SK-N-SH (cell line): Measurements from ENCODE around the gene CRACR2A. TPM values are rescaled to one million over a fixed set of nuclear protein-coding genes. Genes with fewer than 3 reads are reported as not detected.

Experiments
- CTCF ChIA-PET: fragments of 300-600, 350-600 bp; formaldehyde crosslinking; extraction: SDS; loops from one replicate; lab custom pipeline; 2021; lab: Yijun Ruan, JAX
- POLR2A ChIA-PET: fragments of 350-600 bp; sonication (Branson Sonifier 250); formaldehyde crosslinking; extraction: SDS; loops from one replicate; lab custom pipeline; 2020; ENCODE audit warnings: antibody characterized with exemption, inconsistent platforms; lab: Yijun Ruan, JAX
- DNase-seq: peaks from one replicate; pipeline ENCODE4 v3.0.0; 2012
- H2AFZ ChIP-seq: fragments of 200-600 bp; sonication (generic); 2 replicates; pipeline ENCODE4 v1.8.1; 2016; ENCODE audit warnings: antibody characterized with exemption, mild to moderate bottlenecking, low read depth
- H3F3A ChIP-seq: fragments of 200-600 bp; sonication (generic); replicated peaks from 2 replicates; pipeline ENCODE3; 2016; ENCODE audit warnings: antibody characterized with exemption, mild to moderate bottlenecking; ENCODE audit not compliant: insufficient read depth
- H3K27ac ChIP-seq, 2 experiments: fragments of 200-500 bp in 1 of 2; fragments of 200-600 bp in 1 of 2; sonication (Bioruptor generic) in 1 of 2; sonication (generic), shearing (Covaris generic) in 1 of 2; 2 replicates each; pipeline versions ENCODE4 v1.5.1 to v1.6.1; 2014 to 2016; ENCODE audit warnings: low read depth in 2 of 2, inconsistent platforms in 1 of 2, low read length in 1 of 2, mild to moderate bottlenecking in 1 of 2, mixed read lengths in 1 of 2
- H3K27me3 ChIP-seq: fragments of 200-600 bp; sonication (generic), shearing (Covaris generic); 2 replicates; pipeline ENCODE4 v1.6.1; 2016; ENCODE audit warnings: mixed run types; ENCODE audit not compliant: insufficient read depth
- H3K36me3 ChIP-seq, 2 experiments: fragments of 200-500 bp in 1 of 2; fragments of 200-600 bp in 1 of 2; sonication (Bioruptor generic) in 1 of 2; sonication (generic) in 1 of 2; replicated peaks in 1 of 2; 2 replicates each; pipeline versions ENCODE3 to v1.5.1; 2014 to 2016; ENCODE audit warnings: low read length in 1 of 2, mild to moderate bottlenecking in 1 of 2; ENCODE audit not compliant: insufficient read depth in 2 of 2, control insufficient read depth in 1 of 2
- H3K4me1 ChIP-seq, 2 experiments: fragments of 200-500 bp in 1 of 2; fragments of 200-600 bp in 1 of 2; sonication (Bioruptor generic) in 1 of 2; sonication (generic), shearing (Covaris generic) in 1 of 2; 2 replicates each; pipeline versions ENCODE4 v1.5.1 to v1.6.1; 2014 to 2016; ENCODE audit warnings: low read depth in 1 of 2, low read length in 1 of 2, mixed run types in 1 of 2; ENCODE audit not compliant: insufficient read depth in 2 of 2, control insufficient read depth in 1 of 2
- H3K4me2 ChIP-seq: fragments of 200-600 bp; sonication (generic), shearing (Covaris generic); 2 replicates; pipeline ENCODE4 v1.6.1; 2017; ENCODE audit warnings: mixed run types
- H3K4me3 ChIP-seq, 2 experiments: fragments of 200-500 bp in 1 of 2; fragments of 200-600 bp in 1 of 2; sonication (Bioruptor generic) in 1 of 2; sonication (generic), shearing (Covaris generic) in 1 of 2; 2 replicates each; pipeline versions ENCODE4 v1.5.1 to v1.8.1; 2014 to 2016; ENCODE audit warnings: low read depth in 2 of 2, inconsistent platforms in 1 of 2, low read length in 1 of 2, mild to moderate bottlenecking in 1 of 2, mixed read lengths in 1 of 2, moderate library complexity in 1 of 2
- H3K79me2 ChIP-seq: fragments of 200-600 bp; sonication (generic); 2 replicates; pipeline ENCODE4 v1.8.1; 2017; ENCODE audit warnings: mild to moderate bottlenecking; ENCODE audit not compliant: insufficient read depth
- H3K9ac ChIP-seq: fragments of 200-600 bp; sonication (generic); 2 replicates; pipeline ENCODE4 v1.6.1; 2017; ENCODE audit warnings: mixed run types
- H3K9me2 ChIP-seq: fragments of 200-600 bp; sonication (generic); 2 replicates; pipeline ENCODE4 v1.6.1; 2017; ENCODE audit warnings: mixed run types
- H3K9me3 ChIP-seq: fragments of 200-600 bp; sonication (generic); 2 replicates; pipeline ENCODE4 v1.6.1; 2017; ENCODE audit warnings: mixed run types, mild to moderate bottlenecking, moderate library complexity
- H4K20me1 ChIP-seq: fragments of 200-600 bp; sonication (generic); 2 replicates; pipeline ENCODE4 v1.6.1; 2017; ENCODE audit warnings: mild to moderate bottlenecking, mixed run types; ENCODE audit not compliant: insufficient read depth
- CHD2 ChIP-seq: fragments of 150-350 bp; IDR thresholded peaks from 2 replicates; pipeline ENCODE4 v1.6.1; 2018; ENCODE audit warnings: low read length; ENCODE audit not compliant: partially characterized antibody
- CTCF ChIP-seq: fragments of 200-600 bp; sonication (generic); IDR thresholded peaks from 2 replicates; pipeline ENCODE4 v1.6.1; 2017; ENCODE audit warnings: antibody characterized with exemption, mild to moderate bottlenecking, moderate library complexity
- FOXJ3 ChIP-seq: sonication (generic); formaldehyde crosslinking; IDR thresholded peaks from 2 replicates; pipeline ENCODE4 v1.5.1; 2020; ENCODE audit warnings: mild to moderate bottlenecking, missing genetic modification reagents
- FOXM1 ChIP-seq: IDR thresholded peaks from 2 replicates; pipeline ENCODE4 v1.4.0; 2012; ENCODE audit warnings: low read depth, mild to moderate bottlenecking
- GABPA ChIP-seq: IDR thresholded peaks from 2 replicates; pipeline ENCODE4 v1.4.0; 2012; ENCODE audit warnings: low read depth, mild to moderate bottlenecking
- GATA2 ChIP-seq: sonication (generic); formaldehyde crosslinking; IDR thresholded peaks from 2 replicates; pipeline ENCODE4 v1.5.0; 2020; ENCODE audit warnings: mild to moderate bottlenecking, missing genetic modification reagents
- IRF3 ChIP-seq: fragments of 150-350 bp; IDR thresholded peaks from 2 replicates; pipeline ENCODE4 v1.6.1; 2016; ENCODE audit warnings: mild to moderate bottlenecking, low read depth, low read length
- JUND ChIP-seq: IDR thresholded peaks from 2 replicates; pipeline ENCODE4 v1.4.0; 2012
- MAX ChIP-seq: IDR thresholded peaks from 2 replicates; pipeline ENCODE4 v1.4.0; 2012; ENCODE audit warnings: low read depth
- MEF2A ChIP-seq: IDR thresholded peaks from 2 replicates; pipeline ENCODE4 v1.4.0; 2012; ENCODE audit warnings: low read depth, borderline replicate concordance
- MXI1 ChIP-seq: IDR thresholded peaks from 2 replicates; pipeline ENCODE4 v1.6.1; 2012; ENCODE audit warnings: mild to moderate bottlenecking, low read depth, low read length, improper control_type of control experiment
- NFIC ChIP-seq: IDR thresholded peaks from 2 replicates; pipeline ENCODE4 v1.4.0; 2012; ENCODE audit warnings: borderline replicate concordance
- POLR2AphosphoS5 ChIP-seq: IDR thresholded peaks from 2 replicates; pipeline ENCODE4 v1.6.1; 2012; ENCODE audit warnings: low read depth, low read length
- RCOR1 ChIP-seq: fragments of 150-350 bp; IDR thresholded peaks from 2 replicates; pipeline ENCODE4 v1.6.1; 2017; ENCODE audit warnings: antibody characterized with exemption, low read length
- REST ChIP-seq: IDR thresholded peaks from 2 replicates; pipeline ENCODE4 v1.6.1; 2012; ENCODE audit warnings: mild to moderate bottlenecking, low read depth, low read length, moderate library complexity
- SIN3A ChIP-seq: IDR thresholded peaks from 2 replicates; pipeline ENCODE4 v1.6.1; 2012; ENCODE audit warnings: low read depth, mild to moderate bottlenecking, low read length, moderate library complexity, borderline replicate concordance
- SMC3 ChIP-seq: IDR thresholded peaks from 2 replicates; pipeline ENCODE4 v1.6.1; 2012; ENCODE audit warnings: low read depth, low read length, improper control_type of control experiment
- TCF12 ChIP-seq: IDR thresholded peaks from 2 replicates; pipeline ENCODE4 v1.4.0; 2012
- USF1 ChIP-seq: IDR thresholded peaks from 2 replicates; pipeline ENCODE4 v1.4.0; 2012; ENCODE audit warnings: low read depth, borderline replicate concordance
- WGBS: methylation state at CpG from one replicate; pipeline ENCODE4 v1.1.6; 2017; ENCODE audit warnings: low lambda C conversion rate; 5-methylcytosine and 5-hydroxymethylcytosine counted together
- polyA plus RNA-seq, 3 experiments: library from polyadenylated mRNA; depleted of rRNA; stranded (reverse); fragments of >200 nt; gene quantifications; 2 replicates each; pipeline ENCODE4 v1.2.3, GENCODE V29; 2012

The CRACR2A gene
- polyA plus RNA-seq, 1 of the 3 experiments (the other 2 are of a cell fraction): 0.12 TPM

GRCh38 chr12:3607821-3608220, 145.1 kb downstream of the CRACR2A start (continued):
- TF ChIP-seq SMC3 (no peak), POLR2AphosphoS5 (no peak), RCOR1 (no peak)

- DNase-seq: no peak
- Histone ChIP-seq H3K36me3 (no peaks in the 10 kb centered on the region), H3K27me3 (peaks cover 21% of the 10 kb centered on the region), H3K9me3 (no peaks in the 10 kb centered on the region), H3K9me2 (no peaks in the 10 kb centered on the region), H4K20me1 (no peaks in the 10 kb centered on the region), H3K79me2 (no peaks in the 10 kb centered on the region), H3K4me2 (no peak overlapping the region), H3K4me3 (no peak overlapping the region), H3F3A (no peaks in the 10 kb centered on the region), H2AFZ (no peak overlapping the region), H3K9ac (no peak overlapping the region)
- POLR2A ChIA-PET: no interaction called here
- 58% methylated on average over 9 of the region's 9 CpGs for WGBS
- CTCF ChIA-PET: interaction anchor here (1.2 to 4.6 kb wide), 2 partner anchors 170 to 307 kb away, joined by 5 to 19 read pairs; no protein-coding TSS in a partner anchor
- TF ChIP-seq SIN3A (no peak), JUND (no peak), TCF12 (no peak), FOXJ3 (CRISPR knock-in tag) (no peak), GABPA (no peak), GATA2 (CRISPR knock-in tag) (no peak), MEF2A (no peak), CHD2 (no peak)
- TF ChIP-seq, all 33 proteins: peak for 0
- Histone ChIP-seq H3K27ac (no peak overlapping the region), H3K4me1 (peaks cover 0 to 34% of the 10 kb centered on the region in 2 experiments; a peak in 2 of 4 replicates)
Observed at GRCh38 chr12:3607039-3607720, 145.7 kb downstream of the CRACR2A start.

- no peak for DNase-seq
- no peaks in the 10 kb centered on the region for H3F3A ChIP-seq
- H3K4me3 ChIP-seq: no peak overlapping the region
- no peaks in the 10 kb centered on the region for H3K9me3 ChIP-seq
- no peak overlapping the region for H3K9ac ChIP-seq
- H3K36me3 ChIP-seq: no peaks in the 10 kb centered on the region
- H3K9me2 ChIP-seq: no peaks in the 10 kb centered on the region
- peaks cover 21% of the 10 kb centered on the region for H3K27me3 ChIP-seq
- H3K4me1 ChIP-seq: peaks cover 0 to 40% of the 10 kb centered on the region in 2 experiments; a peak in 2 of 4 replicates
- 46% methylated on average over 9 of the region's 10 CpGs for WGBS
- H4K20me1 ChIP-seq: no peaks in the 10 kb centered on the region
- H3K4me2 ChIP-seq: no peak overlapping the region
- POLR2A ChIA-PET: no interaction called here
- CTCF ChIA-PET: interaction anchor here (0.7 to 4.6 kb wide), 6 partner anchors 16 to 306 kb away, joined by 3 to 19 read pairs (median 4); no protein-coding TSS in a partner anchor
- H3K79me2 ChIP-seq: no peaks in the 10 kb centered on the region
- H3K27ac ChIP-seq: peak overlapping the region in 1 of 2 experiments; percentile 94; a peak in 1 of 4 replicates
- TF ChIP-seq CHD2: no peak
- no peak for TF ChIP-seq CTCF
- TF ChIP-seq SMC3: no peak
- TF ChIP-seq FOXM1: no peak
- TF ChIP-seq NFIC: no peak
- no peak for TF ChIP-seq MXI1
- no peak for TF ChIP-seq USF1
- TF ChIP-seq REST: no peak
- TF ChIP-seq MAX: no peak
- TF ChIP-seq IRF3: no peak
- no peak overlapping the region for H2AFZ ChIP-seq
Observed at GRCh38 chr12:3606128-3606527, 146.8 kb downstream of the CRACR2A start.
